Measurements from ENCODE around the gene B4GALNT1.

Gene B4GALNT1

DNA sequence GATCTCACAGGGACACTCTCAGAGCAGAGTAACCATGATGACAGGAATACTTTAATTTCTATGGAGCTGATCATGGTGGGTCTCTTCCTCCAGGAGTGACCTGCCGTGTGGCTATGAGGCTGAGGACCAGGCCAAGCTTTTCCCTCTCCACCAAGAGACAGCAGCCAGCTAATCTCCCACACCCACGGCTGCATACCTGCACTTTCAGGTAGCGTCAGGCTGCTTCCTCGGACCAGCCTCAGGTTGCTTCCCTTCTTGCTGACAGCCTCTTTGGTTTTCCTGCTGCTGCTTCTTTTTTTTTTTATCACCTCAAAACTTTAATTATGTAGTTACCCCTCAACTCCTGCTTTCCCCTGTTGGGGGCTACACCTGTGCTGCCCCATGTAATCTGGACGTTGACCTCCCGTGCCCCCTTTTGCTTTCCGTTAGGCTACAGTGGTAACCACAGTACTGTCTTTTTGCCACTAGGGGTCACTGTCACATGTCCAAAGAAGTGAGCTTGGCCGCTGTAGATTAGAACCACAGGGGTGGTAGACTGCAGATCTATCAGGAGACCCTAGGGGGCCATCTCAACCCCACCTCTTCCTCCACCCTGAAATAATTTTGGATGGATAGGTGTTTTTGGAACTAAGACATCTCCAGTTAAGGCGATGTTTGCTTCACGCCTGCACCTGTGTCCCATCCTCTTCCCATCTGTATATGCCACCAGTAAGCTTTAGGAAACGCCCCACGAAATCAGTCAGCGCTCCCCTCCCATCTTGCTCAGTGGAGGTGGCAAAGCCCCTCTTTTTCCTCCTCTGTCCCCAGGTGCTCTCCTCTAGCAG is 49.8 kb downstream of the B4GALNT1 start:
- peak; percentile 71 for DNase-seq

DNA sequence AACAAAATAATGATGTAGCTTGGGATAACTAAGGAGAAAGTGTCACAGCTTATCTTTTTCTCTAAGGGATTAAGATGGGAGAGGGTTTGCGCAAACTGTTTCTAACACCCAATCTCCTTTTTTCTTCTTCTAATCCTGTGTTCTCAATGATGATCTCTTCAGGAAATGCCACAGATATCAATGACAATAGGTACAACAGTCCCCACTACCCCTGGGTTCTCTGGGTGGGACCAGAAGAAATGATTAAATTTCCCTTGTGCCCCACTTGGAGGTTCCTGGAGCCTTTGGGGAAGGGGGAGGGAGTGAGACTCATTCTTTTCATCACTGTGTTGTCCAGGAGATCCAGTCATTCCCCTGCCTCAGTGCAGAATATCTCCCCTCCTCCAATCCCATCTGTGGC is 50.6 kb downstream of the B4GALNT1 start:
- no peak for DNase-seq

DNA sequence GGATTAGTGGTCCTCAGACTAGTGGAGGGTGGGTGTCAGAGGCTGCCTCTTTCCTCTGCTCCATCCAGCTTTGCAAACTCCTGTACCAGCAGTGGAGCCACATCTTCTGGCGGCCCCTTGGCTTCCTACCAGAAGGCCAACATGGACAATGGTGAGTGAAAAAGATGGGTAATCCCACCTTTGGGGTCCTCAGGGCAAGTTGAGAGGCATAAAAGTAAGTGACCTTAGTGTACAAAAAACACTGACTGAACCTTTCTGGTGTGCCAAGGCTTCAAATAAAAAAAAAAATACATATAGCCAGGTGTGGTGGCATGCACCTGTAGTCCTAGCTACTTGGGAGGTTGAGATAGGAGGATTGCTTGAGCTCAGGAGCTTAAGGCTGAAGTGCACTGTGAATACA is 51.2 kb downstream of the B4GALNT1 start:
- no peak for DNase-seq

DNA sequence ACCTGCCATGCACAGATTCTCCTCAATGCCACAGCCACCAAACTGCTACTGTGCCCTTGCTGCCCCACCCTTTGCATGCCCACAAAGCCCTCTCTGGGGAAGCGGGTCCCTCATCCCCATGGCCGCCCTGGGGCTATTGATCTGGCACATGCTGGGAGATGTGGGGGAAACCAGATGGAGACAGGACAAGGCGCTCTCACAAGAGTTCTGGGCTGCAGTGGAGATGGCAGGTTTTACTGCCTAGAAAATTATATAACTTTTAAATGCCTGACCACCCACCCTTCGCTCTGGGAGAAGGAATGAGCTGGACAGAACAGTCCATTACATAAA is 52.6 kb downstream of the B4GALNT1 start:
- no peak for DNase-seq

DNA sequence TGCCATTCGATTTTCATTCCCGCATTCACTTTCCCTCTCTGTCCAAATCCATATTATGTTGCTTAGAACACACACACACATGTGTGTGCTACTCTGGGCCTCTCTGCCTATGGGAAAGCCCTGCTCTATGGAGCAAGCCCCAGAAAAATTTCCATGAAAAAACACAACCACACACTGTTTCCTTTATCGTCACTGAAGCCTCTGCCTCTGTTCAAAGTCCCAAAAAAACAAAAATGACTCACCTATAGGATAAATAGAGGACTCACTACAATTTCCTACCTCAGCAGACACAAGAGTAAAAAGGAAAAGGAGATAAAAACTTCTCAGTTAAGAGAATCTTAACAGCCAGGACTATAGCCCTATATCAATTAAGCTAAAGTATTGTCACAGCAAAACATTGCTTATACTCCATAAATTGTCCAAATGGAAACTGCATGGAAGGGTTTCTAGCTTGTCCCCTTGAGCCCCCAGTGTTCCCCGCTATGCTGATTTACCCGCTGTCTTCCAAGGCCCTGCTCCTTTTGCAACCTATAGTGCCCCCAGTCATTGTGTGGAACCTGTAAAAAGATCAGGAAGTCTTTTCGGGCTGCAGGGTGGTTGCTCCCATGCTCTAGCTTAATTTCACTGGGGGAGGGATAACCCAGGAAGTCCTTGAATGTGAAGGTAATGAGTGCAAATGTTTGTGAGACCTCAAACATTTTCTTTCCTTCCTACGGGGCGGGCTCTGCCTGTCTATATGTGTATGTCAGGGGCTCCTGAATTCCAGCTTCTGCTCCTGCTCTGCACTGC is 53.1 kb downstream of the B4GALNT1 start:
- no peak for DNase-seq

DNA sequence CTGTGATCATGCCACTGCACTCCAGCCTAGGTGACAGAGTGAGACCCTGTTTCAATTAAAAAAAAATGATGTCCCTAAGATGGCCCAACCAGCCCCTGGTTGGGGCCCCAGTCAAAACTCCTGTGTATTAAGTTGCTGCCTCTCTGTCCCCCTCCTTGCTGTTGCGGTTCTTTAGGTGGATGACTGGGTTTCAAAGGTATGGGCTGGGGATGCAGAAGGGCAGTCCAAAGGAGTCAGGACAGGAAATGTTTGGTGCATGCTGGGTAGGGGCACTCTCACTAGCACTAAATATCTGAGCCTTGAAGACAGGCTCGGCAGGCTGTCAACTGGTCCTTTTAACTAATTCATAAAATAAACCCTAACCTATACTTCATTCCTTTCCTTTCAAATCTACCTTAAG is 54.0 kb downstream of the B4GALNT1 start:
- DNase-seq, result no peak

DNA sequence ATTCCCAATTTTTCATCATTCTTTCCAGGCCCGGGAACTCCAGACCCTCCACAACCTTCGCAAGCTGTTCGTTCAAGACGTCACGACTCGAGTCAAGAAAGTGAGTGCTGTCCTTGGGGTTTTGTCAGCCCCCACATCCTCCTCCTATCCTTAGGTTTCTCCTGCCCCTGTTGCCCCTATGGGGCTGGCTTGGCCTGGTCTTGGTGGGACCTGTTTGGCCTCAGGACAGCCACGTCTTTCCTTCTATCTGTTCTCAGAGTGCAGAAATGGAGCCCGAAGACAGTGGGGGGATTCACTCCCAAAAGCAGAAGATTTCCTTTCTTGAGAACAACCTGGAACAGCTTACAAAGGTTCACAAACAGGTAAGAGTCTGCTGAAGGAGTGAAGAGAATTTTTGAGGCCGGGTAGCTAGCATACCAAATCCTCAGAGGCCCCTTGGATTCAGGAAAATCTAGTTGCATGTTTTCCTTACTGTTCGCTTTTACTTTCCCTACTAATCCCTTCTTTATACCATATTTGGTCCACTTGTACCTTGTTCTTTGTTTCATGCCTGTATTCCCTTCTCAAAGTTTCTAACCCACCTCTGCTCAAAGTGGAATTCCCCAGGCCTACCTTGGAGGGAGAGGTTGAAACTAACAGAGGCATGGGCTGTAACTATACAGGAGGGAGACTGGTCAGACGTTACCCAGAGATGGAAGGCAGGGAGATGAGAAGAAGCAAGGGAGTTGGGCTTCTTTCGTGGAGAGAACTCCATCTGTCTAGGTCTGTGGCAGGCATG is 54.8 kb downstream of the B4GALNT1 start:
- DNase-seq, result no peak

DNA sequence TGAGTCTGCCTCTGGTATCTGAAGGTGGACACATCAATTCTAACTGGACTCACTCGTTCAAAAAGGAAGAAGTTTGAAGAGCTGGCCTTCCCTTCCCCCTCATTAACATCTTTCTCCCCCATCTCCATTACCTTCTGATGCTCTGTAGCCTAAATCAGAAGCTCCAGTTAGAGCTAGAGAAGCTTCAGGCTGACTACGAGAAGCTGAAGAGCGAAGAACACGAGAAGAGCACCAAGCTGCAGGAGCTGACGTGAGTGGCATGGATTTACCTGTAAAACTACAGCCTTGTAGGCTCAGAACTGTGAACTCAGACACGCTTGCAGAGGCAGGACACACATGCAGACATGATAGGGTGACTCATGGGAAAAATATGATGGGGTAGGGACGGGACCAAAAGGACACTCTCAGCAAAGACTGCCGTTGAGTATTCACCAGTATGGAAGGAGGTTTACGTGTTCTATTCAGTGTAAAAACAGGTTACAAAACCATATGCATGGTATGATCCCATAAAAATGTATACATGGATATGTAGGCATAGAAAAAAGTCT is 56.3 kb downstream of the B4GALNT1 start:
- DNase-seq, result no peak

Measured in right forelimb (tissue), 1 donor.